Kidney (tissue), 14 donors: ENCODE data around the gene PKD1. TPM values are rescaled to one million over a fixed set of nuclear protein-coding genes. Genes with fewer than 3 reads are reported as not detected.

ENCODE experiments used
- DNase-seq, 5 donors: peaks; one replicate each; pipeline ENCODE4 v3.0.0-alpha.2; 2013 to 2020
- FAIRE-seq: peaks from 2 replicates; lab custom pipeline; 2012; peaks lifted over from hg19 to GRCh38; lab: Jason Lieb, UNC
- H3K27ac ChIP-seq, 2 donors: one replicate each; pipeline ENCODE4 v1.7.0; 2013; ENCODE audit warnings: low read depth in 2 of 2, low read length in 2 of 2, inconsistent platforms in 1 of 2
- H3K27me3 ChIP-seq: one replicate; pipeline ENCODE4 v1.7.1; 2013; ENCODE audit warnings: low read length, inconsistent platforms; ENCODE audit not compliant: control insufficient read depth, insufficient read depth
- H3K36me3 ChIP-seq, 3 donors: one replicate each; pipeline versions ENCODE4 v1.7.0 to v1.7.1; 2013; ENCODE audit warnings: low read length in 3 of 3, control low read depth in 1 of 3, inconsistent platforms in 1 of 3; ENCODE audit not compliant: insufficient read depth in 3 of 3, control insufficient read depth in 2 of 3
- H3K4me1 ChIP-seq, 3 donors: one replicate each; pipeline versions ENCODE4 v1.7.0 to v1.7.1; 2013; ENCODE audit warnings: low read length in 3 of 3, inconsistent platforms in 1 of 3, low read depth in 1 of 3; ENCODE audit not compliant: control insufficient read depth in 2 of 3, insufficient read depth in 2 of 3
- H3K4me3 ChIP-seq, 3 donors: one replicate each; pipeline versions ENCODE4 v1.7.0 to v1.8.1; 2013; ENCODE audit warnings: low read length in 3 of 3, control low read depth in 1 of 3, inconsistent platforms in 1 of 3
- H3K9ac ChIP-seq, 3 donors: one replicate each; pipeline versions ENCODE4 v1.7.0 to v1.7.1; 2013; ENCODE audit warnings: low read length in 3 of 3, control low read depth in 1 of 3, inconsistent platforms in 1 of 3
- H3K9me3 ChIP-seq, 3 donors: one replicate each; pipeline versions ENCODE4 v1.7.0 to v1.7.1; 2013; ENCODE audit warnings: low read length in 3 of 3, control low read depth in 1 of 3, inconsistent platforms in 1 of 3; ENCODE audit not compliant: control insufficient read depth in 2 of 3, insufficient read depth in 1 of 3
- intact Hi-C: fragments of 100-400 bp; cut with DNase I; formaldehyde crosslinking; loops from one replicate; pipeline ENCODE4 v1.11.1; 2022
- polyA plus RNA-seq: library from polyadenylated mRNA; stranded (reverse); fragments of 350-450 nt; fragmentation: Illumina TruSeq; extraction: RNeasy Lipid Tissue Mini Kit (QIAGEN cat#74804); gene quantifications from one replicate; pipeline ENCODE4 v1.2.3, GENCODE V29; 2014; ENCODE audit warnings: low read depth, low replicate concordance; ENCODE audit not compliant: insufficient read depth
- total RNA-seq: library from RNA; stranded (reverse); fragmentation: NEBNext Ultra II Directional; extraction: Animal tissue kit (Norgen Biotek cat#: 25700); gene quantifications from one replicate; pipeline ENCODE4 v1.2.1, GENCODE V29; 2021
- TF ChIP-seq, protein P1 (sequence below): IDR thresholded peaks from 3 replicates; pipeline ENCODE4 v1.5.1; 2012; ENCODE audit warnings: mild to moderate bottlenecking, moderate library complexity, borderline replicate concordance; ENCODE audit not compliant: insufficient read depth; ENCODE audit errors: extremely low read depth
- donor health status: control.
- donor health status: control.
- donor health status: control.
- donor health status: control.
- donor health status: control.
- donor health status: DM: yes; HTN: yes; CAD: no.
- donor health status: Normal renal cell carcinoma (clear cell type).

The PKD1 gene
- total and polyA plus RNA-seq, 2 donors from 2014 or later = 16.2 to 88.3 TPM

DNA sequence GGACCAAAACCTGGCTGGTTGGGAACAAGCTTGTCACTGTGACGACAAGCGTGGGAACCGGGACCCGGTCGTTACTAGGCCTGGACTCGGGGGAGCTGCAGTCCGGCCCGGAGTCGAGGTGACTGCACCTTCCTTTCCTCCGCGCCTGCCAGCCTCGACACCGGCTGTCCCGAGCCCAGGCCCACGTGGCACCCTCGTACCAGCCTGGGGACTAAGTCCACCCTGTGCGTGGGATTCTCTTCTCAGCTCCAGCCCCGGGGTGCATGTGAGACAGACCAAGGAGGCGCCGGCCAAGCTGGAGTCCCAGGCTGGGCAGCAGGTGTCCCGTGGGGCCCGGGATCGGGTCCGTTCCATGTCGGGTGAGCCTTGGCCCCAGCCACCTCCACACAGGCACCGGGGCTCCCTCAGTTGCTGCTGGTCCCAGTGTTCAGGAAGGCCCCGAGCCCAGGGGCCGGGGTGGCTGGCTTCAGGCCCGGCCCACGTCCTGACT lies 56.3 kb downstream of the PKD1 start:
- DNase-seq (no peak), FAIRE-seq (no peak)
- H3K9me3 ChIP-seq = no peaks in the 10 kb centered on the region
- no peaks in the 10 kb centered on the region for H3K27me3 ChIP-seq
- H3K4me1 ChIP-seq = peaks cover 0 to 17% (median 0%) of the 10 kb centered on the region in 3 donors
- H3K4me3 ChIP-seq = no peak overlapping the region
- TF ChIP-seq, protein P1, sequence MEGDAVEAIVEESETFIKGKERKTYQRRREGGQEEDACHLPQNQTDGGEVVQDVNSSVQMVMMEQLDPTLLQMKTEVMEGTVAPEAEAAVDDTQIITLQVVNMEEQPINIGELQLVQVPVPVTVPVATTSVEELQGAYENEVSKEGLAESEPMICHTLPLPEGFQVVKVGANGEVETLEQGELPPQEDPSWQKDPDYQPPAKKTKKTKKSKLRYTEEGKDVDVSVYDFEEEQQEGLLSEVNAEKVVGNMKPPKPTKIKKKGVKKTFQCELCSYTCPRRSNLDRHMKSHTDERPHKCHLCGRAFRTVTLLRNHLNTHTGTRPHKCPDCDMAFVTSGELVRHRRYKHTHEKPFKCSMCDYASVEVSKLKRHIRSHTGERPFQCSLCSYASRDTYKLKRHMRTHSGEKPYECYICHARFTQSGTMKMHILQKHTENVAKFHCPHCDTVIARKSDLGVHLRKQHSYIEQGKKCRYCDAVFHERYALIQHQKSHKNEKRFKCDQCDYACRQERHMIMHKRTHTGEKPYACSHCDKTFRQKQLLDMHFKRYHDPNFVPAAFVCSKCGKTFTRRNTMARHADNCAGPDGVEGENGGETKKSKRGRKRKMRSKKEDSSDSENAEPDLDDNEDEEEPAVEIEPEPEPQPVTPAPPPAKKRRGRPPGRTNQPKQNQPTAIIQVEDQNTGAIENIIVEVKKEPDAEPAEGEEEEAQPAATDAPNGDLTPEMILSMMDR = no peak
- no peak overlapping the region for H3K27ac ChIP-seq
- H3K36me3 ChIP-seq = peaks cover 0 to 14% (median 0%) of the 10 kb centered on the region in 3 donors
- intact Hi-C loops = no loop called here
- no peak overlapping the region for H3K9ac ChIP-seq

DNA sequence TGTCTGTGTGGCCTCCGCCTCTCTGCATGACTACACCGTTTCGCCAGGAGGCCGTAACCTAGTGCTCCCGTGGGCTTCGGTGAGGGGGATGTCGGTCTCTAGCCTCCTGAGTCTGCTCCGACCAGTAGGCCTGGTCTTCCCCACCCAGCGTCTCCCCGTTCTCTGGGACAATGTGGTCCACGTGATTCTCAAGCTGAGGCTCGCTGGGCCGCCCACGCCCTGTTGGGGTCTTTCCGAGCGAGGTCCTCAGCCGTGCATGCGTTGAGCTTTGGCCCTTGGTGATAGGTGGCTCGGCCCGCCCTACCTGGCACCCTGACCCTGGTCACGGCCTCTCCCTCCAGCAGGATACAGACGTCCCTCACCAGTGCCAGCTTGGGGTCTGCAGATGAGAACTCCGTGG lies 57.0 kb downstream of the PKD1 start:
- intact Hi-C loops = no loop called here
- H3K27ac ChIP-seq = no peak overlapping the region
- peaks cover 0 to 18% (median 2%) of the 10 kb centered on the region in 3 donors for H3K36me3 ChIP-seq
- no peak overlapping the region for H3K4me3 ChIP-seq
- no peak for FAIRE-seq
- H3K9me3 ChIP-seq = no peaks in the 10 kb centered on the region
- H3K27me3 ChIP-seq = no peaks in the 10 kb centered on the region
- H3K4me1 ChIP-seq = peaks cover 0 to 17% (median 0%) of the 10 kb centered on the region in 3 donors
- no peak for DNase-seq
- H3K9ac ChIP-seq = no peak overlapping the region
- TF ChIP-seq, protein P1 = no peak

DNA sequence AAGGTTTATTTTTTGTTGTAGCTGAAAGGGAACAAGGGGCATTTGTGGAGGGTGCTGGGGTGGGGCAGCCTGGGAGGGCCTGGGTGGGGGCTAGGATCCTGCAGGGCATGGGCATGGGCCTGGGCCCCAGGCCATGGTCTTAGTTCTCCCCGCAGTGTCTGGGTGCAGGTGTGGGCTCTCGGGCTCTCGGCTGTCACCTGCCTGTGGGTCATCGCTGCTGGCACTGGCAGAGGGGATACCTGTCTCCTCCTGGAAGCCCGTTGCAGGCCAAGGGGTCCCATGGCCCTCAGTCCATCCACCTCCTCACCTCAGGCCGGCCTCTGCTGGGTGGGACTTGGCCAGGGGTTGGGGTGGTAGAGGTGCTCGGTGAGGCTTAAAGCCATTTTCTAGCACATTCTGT lies 57.6 kb downstream of the PKD1 start:
- TF ChIP-seq, protein P1 = no peak
- intact Hi-C loops = no loop called here
- Histone ChIP-seq H3K9me3 (no peaks in the 10 kb centered on the region), H3K4me1 (peaks cover 0 to 17% (median 0%) of the 10 kb centered on the region in 3 donors), H3K36me3 (peaks cover 0 to 21% (median 2%) of the 10 kb centered on the region in 3 donors), H3K27me3 (no peaks in the 10 kb centered on the region), H3K4me3 (no peak overlapping the region), H3K27ac (no peak overlapping the region), H3K9ac (no peak overlapping the region)
- no peak for FAIRE-seq
- DNase-seq = no peak

DNA sequence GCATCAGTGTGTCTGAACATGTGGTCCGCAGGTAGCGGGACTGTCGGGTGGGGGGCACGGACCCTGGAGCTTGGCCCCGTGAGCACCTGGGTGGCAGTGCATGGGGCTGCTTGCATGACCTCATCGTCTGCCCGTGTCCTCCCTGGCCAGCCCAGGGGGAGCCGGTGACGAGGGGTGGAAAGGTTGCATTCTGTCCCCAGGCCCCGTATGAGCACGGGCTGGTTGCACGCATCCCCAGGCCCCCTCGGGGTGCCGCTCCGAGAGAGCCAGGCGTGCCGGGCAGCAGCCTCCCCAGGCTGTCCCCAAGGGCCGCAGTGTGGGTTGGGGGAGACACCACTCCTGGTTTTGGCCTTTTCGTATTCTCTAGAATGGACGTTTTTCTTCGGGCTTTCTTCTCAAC lies 58.0 kb downstream of the PKD1 start:
- Histone ChIP-seq H3K27ac (no peak overlapping the region), H3K36me3 (peaks cover 0 to 25% (median 2%) of the 10 kb centered on the region in 3 donors), H3K4me1 (peaks cover 0 to 13% (median 0%) of the 10 kb centered on the region in 3 donors), H3K9ac (no peak overlapping the region), H3K4me3 (no peak overlapping the region), H3K27me3 (no peaks in the 10 kb centered on the region), H3K9me3 (no peaks in the 10 kb centered on the region)
- FAIRE-seq (no peak), DNase-seq (no peak)
- TF ChIP-seq, protein P1 = no peak
- intact Hi-C loops = no loop called here
